Spleen (tissue), 7 donors: ENCODE results near the gene CNDP2.

Experiments used
- CTCF ChIP-seq, 11 experiments: fragments of 200-600 bp in 7 of 11; fragments of 450-650 bp in 4 of 11; sonication (generic) in 4 of 11; IDR thresholded peaks in 8 of 11; conservative IDR thresholded peaks in 3 of 11; 1 replicate in 7 of 11; 2 replicates in 4 of 11; pipeline versions ENCODE4 v1.4.0 to v1.8.0; 2016 to 2021; ENCODE audit warnings: antibody characterized with exemption in 11 of 11, inconsistent platforms in 4 of 11, mild to moderate bottlenecking in 1 of 11
- POLR2A ChIP-seq, 3 donors: fragments of 450-650 bp; IDR thresholded peaks; one replicate each; pipeline ENCODE4 v1.5.1; 2017; ENCODE audit warnings: antibody characterized with exemption in 3 of 3, mild to moderate bottlenecking in 1 of 3
- donor health status: DM: no; HTN: no; CAD: no; lungs with moderate emphysema.
- donor health status: DM: no; HTN: no; CAD: no.
- donor health status: DM: no; HTN: no; CAD: no.

GRCh38 chr18:74456017-74456348, 40.2 kb upstream of the CNDP2 start:
- TF ChIP-seq CTCF (IDR thresholded peaks at IDR 0.05 in 8 of 11, conservative IDR thresholded peaks at IDR 0.05 in 3 of 11) (no peak), POLR2A (IDR thresholded peaks at IDR 0.05) (no peak)
